HepG2 (cell line): ENCODE data around the gene CNPY4. TPM values are rescaled to one million over a fixed set of nuclear protein-coding genes. Genes with fewer than 3 reads are reported as not detected.

Experiments used
- CCAR2 ChIP-seq: fragments of 200-400 bp; formaldehyde crosslinking; optimal IDR thresholded peaks from 2 replicates; pipeline ENCODE3; 2018; ENCODE audit warnings: low read depth, mild to moderate bottlenecking, low read length, moderate library complexity
- HNF1A ChIP-seq, 2 experiments: sonication (generic) in 1 of 2; formaldehyde crosslinking in 1 of 2; IDR thresholded peaks; 2 replicates each; pipeline versions ENCODE4 v1.4.0 to v1.6.1; 2016 to 2020; ENCODE audit warnings: borderline replicate concordance in 1 of 2, low read depth in 1 of 2, mild to moderate bottlenecking in 1 of 2, missing genetic modification reagents in 1 of 2
- MEIS2 ChIP-seq: sonication (generic); formaldehyde crosslinking; IDR thresholded peaks from 2 replicates; pipeline ENCODE4 v1.9.0; 2021; ENCODE audit warnings: mild to moderate bottlenecking, missing genetic modification reagents
- TARDBP ChIP-seq: sonication (generic); formaldehyde crosslinking; IDR thresholded peaks from 2 replicates; pipeline ENCODE4 v1.8.0; 2022; ENCODE audit warnings: mild to moderate bottlenecking, missing genetic modification reagents
- ZFP91 ChIP-seq: sonication (generic); formaldehyde crosslinking; IDR thresholded peaks from 2 replicates; pipeline ENCODE4 v1.9.0; 2022; ENCODE audit warnings: missing genetic modification reagents, mild to moderate bottlenecking, borderline replicate concordance
- ZNF20 ChIP-seq: sonication (generic); formaldehyde crosslinking; IDR thresholded peaks from 2 replicates; pipeline ENCODE4 v1.4.0; 2020; ENCODE audit warnings: mild to moderate bottlenecking, moderate library complexity, missing genetic modification reagents
- ZNF770 ChIP-seq: sonication (generic); formaldehyde crosslinking; IDR thresholded peaks from 2 replicates; pipeline ENCODE4 v1.5.0; 2020; ENCODE audit warnings: mild to moderate bottlenecking, missing genetic modification reagents
- polyA plus RNA-seq, 8 experiments: library from polyadenylated mRNA; depleted of rRNA in 3 of 8; stranded (reverse) in 7 of 8; unstranded in 1 of 8; fragments of >200 nt; fragmentation: Illumina TruSeq in 4 of 8; extraction: Trizol in 4 of 8; gene quantifications; 2 replicates each; pipeline versions ENCODE4 v1.2.1 to v1.2.3, GENCODE V29; 2011 to 2016; ENCODE audit warnings: low read depth in 4 of 8, missing spikeins in 1 of 8, mixed read lengths in 1 of 8; ENCODE audit not compliant: insufficient read depth in 1 of 8
- total RNA-seq, 5 experiments: library from RNA; depleted of rRNA; stranded (reverse); fragments of >200 nt; fragmentation: Illumina TruSeq; extraction: Trizol; gene quantifications; 2 replicates each; pipeline ENCODE4 v1.2.3, GENCODE V29; 2016; ENCODE audit warnings: low read depth in 1 of 5
- TF ChIP-seq, protein P1 (sequence below): sonication (generic); formaldehyde crosslinking; IDR thresholded peaks from 2 replicates; pipeline ENCODE4 v1.9.0; 2021; ENCODE audit warnings: missing genetic modification reagents, borderline replicate concordance
- TF ChIP-seq, protein P2 (sequence below): sonication (generic); formaldehyde crosslinking; IDR thresholded peaks from 2 replicates; pipeline ENCODE4 v1.8.1; 2023; ENCODE audit warnings: mild to moderate bottlenecking, missing genetic modification reagents
- TF ChIP-seq, protein P3 (sequence below): IDR thresholded peaks from 2 replicates; pipeline ENCODE4 v1.6.1; 2016; ENCODE audit warnings: missing compliant biosample characterization, missing genetic modification reagents, borderline replicate concordance

Gene CNPY4
- total and polyA plus RNA-seq, 2 of the 13 experiments (the other 11 are each of a cell fraction or from before 2014, with no cell fraction given) = 6.2 to 12.7 TPM

DNA sequence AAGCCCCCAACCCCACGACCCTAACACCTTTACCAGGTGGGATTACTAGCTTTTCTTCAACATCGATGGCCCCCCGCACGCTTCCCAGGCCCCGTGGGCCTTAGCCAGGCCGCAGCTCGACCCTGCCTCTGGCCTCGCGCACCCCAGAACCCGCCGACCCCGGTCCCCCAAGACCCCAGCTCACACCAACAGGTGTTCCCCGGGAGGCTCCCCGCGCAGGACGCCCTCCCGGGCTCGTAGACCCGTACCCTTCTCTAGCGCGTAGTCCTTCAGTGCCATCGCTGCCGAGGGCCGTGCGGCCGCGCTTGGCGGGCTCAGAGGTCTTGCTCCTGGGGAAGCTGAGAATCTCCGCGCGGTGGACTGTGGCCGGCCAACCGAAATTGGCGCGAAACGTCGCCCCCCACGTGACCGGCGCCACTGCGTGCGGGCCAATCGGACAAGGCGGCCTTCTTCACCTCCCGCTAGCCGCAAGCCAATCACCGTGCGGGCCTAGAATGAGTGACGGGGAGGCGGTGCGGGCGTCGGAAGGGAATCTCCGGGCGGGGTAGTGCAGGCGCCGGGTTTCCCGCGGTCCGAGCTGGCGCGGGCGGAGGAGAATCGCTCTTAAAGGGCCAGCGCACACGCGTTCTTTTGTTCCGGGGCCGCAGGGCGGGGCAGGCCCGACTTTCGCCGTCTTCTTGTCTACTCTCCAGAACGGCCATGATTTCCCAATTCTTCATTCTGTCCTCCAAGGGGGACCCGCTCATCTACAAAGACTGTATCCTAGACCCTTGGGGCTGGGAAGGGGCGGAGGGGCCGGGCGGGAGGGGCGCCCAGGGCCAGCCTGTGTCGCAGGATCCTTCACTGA lies 18.2 kb upstream of the CNPY4 start, which contains the start of the genes AP4M1 and MCM7 (continued):
- TF ChIP-seq, protein P1, sequence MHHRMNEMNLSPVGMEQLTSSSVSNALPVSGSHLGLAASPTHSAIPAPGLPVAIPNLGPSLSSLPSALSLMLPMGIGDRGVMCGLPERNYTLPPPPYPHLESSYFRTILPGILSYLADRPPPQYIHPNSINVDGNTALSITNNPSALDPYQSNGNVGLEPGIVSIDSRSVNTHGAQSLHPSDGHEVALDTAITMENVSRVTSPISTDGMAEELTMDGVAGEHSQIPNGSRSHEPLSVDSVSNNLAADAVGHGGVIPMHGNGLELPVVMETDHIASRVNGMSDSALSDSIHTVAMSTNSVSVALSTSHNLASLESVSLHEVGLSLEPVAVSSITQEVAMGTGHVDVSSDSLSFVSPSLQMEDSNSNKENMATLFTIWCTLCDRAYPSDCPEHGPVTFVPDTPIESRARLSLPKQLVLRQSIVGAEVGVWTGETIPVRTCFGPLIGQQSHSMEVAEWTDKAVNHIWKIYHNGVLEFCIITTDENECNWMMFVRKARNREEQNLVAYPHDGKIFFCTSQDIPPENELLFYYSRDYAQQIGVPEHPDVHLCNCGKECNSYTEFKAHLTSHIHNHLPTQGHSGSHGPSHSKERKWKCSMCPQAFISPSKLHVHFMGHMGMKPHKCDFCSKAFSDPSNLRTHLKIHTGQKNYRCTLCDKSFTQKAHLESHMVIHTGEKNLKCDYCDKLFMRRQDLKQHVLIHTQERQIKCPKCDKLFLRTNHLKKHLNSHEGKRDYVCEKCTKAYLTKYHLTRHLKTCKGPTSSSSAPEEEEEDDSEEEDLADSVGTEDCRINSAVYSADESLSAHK = no peak
- TF ChIP-seq ZNF770 (CRISPR knock-in tag) = no peak; the same call in 1 of the 2 replicates
- peak; percentile 30; the same call in 1 of the 2 replicates for TF ChIP-seq MEIS2 (CRISPR knock-in tag)
- TF ChIP-seq, protein P2, sequence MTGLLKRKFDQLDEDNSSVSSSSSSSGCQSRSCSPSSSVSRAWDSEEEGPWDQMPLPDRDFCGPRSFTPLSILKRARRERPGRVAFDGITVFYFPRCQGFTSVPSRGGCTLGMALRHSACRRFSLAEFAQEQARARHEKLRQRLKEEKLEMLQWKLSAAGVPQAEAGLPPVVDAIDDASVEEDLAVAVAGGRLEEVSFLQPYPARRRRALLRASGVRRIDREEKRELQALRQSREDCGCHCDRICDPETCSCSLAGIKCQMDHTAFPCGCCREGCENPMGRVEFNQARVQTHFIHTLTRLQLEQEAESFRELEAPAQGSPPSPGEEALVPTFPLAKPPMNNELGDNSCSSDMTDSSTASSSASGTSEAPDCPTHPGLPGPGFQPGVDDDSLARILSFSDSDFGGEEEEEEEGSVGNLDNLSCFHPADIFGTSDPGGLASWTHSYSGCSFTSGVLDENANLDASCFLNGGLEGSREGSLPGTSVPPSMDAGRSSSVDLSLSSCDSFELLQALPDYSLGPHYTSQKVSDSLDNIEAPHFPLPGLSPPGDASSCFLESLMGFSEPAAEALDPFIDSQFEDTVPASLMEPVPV (CRISPR knock-in tag) = peak; percentile 79
- TF ChIP-seq ZFP91 (CRISPR knock-in tag) = peak; percentile 100
- TF ChIP-seq CCAR2 = no peak
- no peak for TF ChIP-seq ZNF20 (CRISPR knock-in tag)
- TF ChIP-seq HNF1A (IDR thresholded peaks at IDR 0.05; ENCODE audit: low read depth) = no peak
- TF ChIP-seq HNF1A (CRISPR knock-in tag; IDR thresholded peaks at IDR 0.05; ENCODE audit: borderline replicate concordance) = peak; percentile 4; the same call in 1 of the 2 replicates
- TF ChIP-seq TARDBP (CRISPR knock-in tag) = peak; percentile 62; the same call in 1 of the 2 replicates
- TF ChIP-seq, protein P3, sequence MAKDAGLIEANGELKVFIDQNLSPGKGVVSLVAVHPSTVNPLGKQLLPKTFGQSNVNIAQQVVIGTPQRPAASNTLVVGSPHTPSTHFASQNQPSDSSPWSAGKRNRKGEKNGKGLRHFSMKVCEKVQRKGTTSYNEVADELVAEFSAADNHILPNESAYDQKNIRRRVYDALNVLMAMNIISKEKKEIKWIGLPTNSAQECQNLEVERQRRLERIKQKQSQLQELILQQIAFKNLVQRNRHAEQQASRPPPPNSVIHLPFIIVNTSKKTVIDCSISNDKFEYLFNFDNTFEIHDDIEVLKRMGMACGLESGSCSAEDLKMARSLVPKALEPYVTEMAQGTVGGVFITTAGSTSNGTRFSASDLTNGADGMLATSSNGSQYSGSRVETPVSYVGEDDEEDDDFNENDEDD (CRISPR knock-in tag) = peak; percentile 98
